AG09319 (cell line): ENCODE measurements around the gene SNX2.

Experiments
- DNase-seq: peaks from one replicate; pipeline ENCODE4 v3.0.0-alpha.2; 2010; ENCODE audit warnings: low read depth; ENCODE audit errors: extremely low read depth
- CTCF ChIP-seq: IDR thresholded peaks from 2 replicates; pipeline ENCODE4 v1.5.1; 2011; ENCODE audit warnings: low read depth, mild to moderate bottlenecking, inconsistent platforms, low read length, moderate library complexity

The SNX2 gene

DNA sequence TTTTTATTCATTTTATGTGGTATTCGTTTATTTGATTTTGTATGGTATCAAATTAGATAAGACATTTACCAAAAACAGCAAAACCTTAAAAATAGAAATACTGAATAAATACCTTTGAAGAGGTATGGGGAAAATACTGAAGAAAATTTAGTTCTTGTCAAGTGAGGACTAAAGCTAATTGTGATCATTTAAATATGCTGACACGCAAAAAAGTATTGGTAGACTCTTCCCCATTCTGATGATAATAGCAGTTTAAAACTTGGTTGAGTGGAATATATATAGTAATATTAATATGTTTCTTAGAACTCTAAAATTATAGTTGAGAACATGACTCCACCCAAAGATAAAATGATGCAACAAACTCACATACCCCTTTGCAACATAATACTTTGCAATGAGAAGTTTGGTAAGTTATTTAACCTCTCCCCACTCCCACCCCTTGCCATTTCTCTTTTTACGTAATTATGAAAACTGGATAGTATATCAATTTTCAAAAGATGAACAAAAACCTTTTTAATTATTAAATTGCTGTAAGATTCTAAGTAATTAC is 40.4 kb downstream of the SNX2 start:
- no peak for TF ChIP-seq CTCF

GRCh38 chr5:122816756-122817155 is 41.9 kb downstream of the SNX2 start:
- no peak for TF ChIP-seq CTCF
- DNase-seq, result no peak

More for the DNA sequence above, 40.4 kb downstream of the SNX2 start:
- DNase-seq, result no peak

GRCh38 chr5:122831984-122832383 is 57.1 kb downstream of the SNX2 start:
- no peak for DNase-seq
- no peak for TF ChIP-seq CTCF

DNA sequence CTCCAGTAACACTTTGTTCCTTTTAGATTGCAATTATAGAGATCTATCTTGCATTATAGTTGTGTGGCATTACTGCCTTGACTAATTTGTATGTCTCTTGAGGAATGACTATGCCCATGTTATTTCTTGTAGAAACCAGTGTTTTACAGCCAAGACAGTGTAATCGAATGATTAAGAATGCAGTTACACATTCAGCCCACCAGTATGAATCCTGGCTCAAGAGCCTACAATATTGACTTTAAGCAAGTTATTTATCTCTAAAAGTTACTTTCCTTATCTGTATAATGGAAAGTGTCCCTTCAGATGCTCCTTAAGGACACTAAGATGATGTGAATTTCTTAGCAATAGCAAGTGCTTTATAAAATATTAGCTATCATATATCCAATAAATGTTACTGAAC is 60.8 kb downstream of the SNX2 start:
- TF ChIP-seq CTCF, result no peak
- DNase-seq, result no peak

DNA sequence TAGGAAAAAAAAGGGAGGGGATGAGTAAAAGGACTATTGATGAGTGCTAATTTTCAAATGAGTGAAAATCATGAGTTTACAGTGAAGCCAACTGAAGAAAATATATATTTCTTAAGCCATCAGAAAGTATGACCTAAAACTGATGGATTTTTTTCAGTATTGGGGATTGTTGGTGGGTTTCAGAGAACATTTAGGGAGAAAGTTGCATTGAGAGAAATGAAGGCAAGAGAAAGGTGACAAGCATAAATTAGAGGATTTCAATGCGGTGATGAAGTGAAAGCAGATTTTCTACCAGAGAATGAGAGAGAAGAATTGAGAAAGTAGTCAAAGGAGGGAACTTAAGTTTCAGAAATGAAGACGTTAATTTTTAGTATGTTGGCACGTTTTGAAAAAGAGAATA is 62.1 kb downstream of the SNX2 start:
- TF ChIP-seq CTCF, result no peak
- DNase-seq, result no peak

GRCh38 chr5:122839731-122840130 is 64.9 kb downstream of the SNX2 start:
- no peak for DNase-seq
- no peak for TF ChIP-seq CTCF

DNA sequence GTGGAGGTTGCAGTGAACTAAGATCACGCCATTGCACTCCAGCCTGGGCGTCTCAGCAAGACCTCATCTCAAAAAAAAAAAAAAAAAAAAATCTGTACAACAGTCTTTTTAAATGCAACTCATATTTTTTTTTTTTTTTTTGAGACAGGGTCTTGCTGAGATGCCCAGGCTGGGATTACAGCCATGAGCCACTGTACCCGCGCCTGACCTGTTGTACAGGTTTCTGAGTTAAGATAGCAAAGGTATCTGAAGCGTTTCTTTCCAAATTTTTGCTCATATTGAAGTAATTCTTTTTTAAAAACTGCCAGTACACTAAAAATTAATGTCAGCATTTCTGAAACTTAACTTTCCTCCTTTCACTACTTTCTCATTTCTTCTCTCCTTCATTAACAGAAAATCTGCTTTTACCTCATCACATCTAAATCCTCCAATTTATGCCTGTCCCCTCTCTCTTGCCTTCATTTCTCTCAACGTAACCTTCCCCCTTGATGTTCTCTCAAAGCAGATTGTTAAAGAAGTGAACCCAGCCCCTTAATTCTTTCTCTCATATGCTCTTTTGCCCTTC is 67.2 kb downstream of the SNX2 start:
- no peak for TF ChIP-seq CTCF
- DNase-seq, result no peak
